Stimulated activated CD8-positive, alpha-beta memory T cell treated with anti-CD3 and anti-CD28 coated beads, Interleukin-12 subunit alpha, Interleukin-12 subunit beta, amount 100 ng/mL, for 4 hours (primary cell): Measurements from ENCODE around the gene CBX8.

Experiments
- DNase-seq: peaks from one replicate; pipeline ENCODE4 v3.0.0-alpha.2; 2020; ENCODE audit warnings: low read depth

The CBX8 gene

DNA sequence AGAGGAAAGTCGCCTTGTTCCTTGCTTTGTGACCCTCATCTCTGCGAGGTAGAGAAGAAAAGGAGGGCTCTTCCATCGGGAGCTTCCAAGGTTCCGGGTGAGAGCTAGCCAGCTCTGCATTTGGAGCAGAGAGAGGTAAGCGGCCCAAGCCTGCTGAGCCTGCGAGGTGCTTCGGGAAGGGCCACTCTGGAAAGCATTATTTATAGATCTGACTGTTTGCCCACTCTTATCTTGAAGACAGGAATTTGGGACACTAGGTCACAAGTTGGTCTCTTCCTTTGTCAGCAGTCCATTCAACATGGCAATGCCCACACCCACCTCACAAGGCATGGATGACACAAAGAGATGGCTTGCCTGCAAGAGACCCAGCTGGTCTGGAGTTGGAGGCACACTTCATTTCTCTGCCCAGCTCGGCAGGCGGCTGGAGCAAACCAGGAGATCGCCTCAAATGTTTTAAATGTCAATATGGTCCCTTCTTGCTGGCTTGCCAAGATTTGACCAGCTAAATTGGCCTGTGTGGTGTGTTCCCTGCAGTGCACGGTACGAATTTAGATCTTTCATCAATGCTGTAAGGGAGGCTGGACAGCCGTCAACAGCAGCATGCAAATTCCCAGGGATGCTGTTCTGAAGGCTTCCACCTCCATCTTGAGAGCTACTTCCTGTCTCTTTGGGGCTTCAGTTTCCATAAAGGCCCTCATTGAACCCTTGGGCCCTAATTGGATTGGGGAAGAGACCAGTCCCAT is 22.8 kb upstream of the CBX8 start:
- no peak for DNase-seq

DNA sequence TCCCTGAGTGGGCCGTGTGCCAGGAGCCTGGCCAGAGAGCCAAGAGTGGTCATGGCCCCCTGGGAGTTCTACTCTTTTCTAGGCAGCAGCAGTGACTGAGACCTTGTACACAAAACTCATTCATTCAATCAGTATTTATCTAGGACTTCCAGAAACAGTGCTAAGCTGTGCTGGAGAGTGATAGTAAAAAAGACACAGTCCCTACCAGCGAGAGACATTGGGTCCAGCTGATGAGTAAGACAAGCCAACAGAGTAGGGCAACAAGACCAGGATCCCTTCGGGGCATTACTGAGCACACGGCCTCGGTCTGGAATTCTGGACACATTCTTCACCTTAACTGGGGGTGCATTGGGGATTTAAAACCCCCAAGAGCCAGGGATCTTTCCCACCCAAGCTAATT is 22.2 kb upstream of the CBX8 start:
- no peak for DNase-seq

DNA sequence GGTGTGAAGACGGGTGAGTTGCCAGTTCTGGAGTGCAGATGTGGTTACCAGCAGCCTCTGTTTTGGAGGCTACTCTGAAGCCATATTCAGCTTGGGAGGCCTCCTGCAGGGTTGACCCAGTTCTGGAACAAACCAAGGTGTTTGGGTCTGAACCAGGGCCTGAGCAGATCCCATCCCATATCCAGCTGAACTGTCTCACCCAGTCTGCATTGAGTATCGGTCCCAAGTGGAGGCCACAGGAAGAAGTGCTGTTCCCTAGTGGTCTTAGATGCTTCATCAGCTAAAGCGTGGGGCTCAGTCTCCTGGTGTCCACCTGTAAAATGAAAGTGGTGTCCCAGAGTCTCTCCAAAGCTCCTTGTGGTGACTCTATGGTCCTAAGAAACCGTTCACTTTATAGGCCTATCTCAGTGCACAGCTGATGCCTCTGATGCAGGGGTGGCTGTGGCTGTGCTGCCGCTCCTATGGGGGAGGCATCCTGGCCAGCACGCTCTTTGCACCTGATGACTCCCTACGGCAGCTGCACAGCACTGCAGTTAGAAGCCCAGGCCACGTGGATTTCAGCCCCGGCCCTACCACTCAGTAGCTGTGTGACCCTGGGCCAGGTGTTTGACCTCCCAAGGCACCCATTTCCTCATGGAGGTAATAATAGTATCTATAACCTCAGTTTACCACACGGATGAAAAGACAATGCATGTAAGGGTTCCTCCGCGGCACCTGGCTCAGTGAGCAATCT is 21.3 kb upstream of the CBX8 start:
- DNase-seq, result no peak

DNA sequence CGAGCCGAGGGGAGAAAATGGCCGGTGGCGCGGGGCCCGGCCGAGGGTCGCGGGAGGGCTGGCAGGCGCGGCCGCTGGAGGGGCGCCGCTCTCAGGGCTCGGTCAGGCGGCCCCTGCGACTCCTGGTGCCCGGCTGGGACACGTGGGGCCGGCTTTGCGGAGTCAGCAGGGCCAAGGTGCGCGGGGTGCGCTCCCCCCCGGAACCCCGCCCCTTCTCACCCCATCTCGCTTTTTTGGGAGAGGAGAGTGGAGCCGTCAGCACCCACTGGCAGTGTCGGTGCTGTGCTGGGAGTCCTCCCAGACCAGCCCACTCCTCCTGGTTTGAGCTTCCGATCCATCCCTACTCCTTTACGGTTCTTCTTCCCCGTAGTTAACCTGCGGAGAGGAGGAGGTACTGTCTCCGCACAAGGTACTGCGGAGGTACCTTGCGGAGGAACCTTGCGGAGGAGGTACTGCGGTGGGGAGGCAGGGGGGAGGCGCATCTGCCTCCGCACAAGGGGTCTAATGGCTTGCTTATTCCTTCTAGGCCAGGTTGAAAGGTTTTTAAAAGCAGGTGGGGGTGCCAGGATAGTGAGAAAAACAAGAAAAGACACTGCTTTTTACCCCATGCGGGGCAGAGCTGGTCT is 19.1 kb upstream of the CBX8 start:
- DNase-seq, result no peak

DNA sequence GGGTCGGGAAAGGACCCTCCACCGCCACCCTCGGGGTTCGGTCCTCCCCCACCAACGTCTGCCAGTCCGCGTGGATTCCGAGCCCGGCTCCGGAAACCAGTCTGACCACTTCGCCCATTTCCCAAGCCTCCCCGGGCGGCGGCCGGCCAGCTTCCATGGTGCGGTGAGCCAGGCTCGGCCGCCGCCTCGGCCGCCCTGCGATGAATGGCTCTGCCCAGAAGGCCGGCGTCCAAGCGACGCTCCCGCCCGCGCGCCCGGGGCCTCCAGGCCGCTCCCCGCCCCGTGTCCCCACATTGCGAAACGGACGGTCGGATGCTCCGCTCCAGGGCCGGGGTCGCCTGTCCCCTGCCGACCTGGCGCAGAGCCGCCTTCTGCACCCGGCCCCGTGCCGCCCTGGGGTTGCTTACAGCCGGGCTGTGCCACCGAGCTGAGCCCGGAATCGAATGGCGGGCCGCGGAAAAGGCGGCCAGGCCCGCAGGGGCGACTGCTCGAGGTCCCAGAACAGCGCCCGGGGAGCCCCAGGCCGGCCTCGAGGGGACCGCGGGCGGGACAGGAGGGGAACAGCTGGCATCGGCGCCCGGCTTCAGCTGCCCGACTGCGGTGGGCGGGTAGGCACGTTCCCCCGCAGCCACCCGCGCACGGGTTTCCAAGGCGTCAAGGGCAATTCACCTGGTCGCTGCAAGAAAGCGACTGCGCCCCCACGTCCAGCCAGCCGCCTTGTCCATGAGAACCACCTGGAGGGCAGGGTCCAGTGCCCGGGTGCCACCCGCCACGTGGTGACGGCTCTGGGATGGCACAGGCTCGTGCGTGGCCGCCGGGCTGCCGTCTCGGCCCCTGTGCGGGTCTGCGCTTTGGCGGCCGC is 18.3 kb upstream of the CBX8 start:
- no peak for DNase-seq

DNA sequence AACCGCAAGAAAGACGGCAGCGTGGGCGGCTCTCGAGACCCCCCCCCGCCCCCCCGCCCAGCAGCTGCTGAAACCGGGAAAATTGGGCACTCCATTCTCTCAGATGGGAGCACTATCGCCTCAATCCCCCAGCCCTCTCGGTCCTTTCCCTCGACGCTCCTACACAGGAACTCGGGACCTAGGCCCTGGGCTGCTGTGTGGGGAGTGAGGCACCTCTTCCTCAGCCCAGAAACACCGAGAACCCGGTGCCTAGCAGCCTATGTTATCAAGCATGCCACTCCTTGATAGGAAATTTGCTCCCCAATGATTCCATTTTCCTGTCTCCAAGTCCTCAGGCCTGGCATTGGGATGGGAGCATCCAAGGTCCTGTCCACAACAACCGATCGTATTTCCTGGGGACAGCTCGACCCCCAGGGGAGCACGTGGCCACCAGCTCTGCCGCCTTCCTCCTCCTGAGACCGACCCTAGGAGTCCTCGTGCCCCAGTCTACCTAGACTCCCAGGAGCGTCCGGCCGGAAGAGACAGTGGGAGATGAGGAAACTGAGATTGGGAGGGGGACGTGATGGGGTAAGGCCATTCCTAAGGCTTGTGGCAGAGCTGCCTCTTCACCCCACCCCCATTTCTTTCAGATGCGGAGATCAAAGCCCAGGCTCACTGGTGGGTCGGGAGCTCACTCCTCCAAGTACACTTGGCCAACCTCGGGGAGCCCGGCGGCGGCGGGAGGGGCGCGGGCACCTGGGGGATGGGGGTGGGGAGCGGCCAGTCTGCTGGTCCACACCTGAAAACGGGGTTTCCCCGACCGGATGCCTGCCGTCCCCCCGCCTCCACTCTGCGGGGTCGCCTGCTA is 17.5 kb upstream of the CBX8 start:
- DNase-seq, result no peak

DNA sequence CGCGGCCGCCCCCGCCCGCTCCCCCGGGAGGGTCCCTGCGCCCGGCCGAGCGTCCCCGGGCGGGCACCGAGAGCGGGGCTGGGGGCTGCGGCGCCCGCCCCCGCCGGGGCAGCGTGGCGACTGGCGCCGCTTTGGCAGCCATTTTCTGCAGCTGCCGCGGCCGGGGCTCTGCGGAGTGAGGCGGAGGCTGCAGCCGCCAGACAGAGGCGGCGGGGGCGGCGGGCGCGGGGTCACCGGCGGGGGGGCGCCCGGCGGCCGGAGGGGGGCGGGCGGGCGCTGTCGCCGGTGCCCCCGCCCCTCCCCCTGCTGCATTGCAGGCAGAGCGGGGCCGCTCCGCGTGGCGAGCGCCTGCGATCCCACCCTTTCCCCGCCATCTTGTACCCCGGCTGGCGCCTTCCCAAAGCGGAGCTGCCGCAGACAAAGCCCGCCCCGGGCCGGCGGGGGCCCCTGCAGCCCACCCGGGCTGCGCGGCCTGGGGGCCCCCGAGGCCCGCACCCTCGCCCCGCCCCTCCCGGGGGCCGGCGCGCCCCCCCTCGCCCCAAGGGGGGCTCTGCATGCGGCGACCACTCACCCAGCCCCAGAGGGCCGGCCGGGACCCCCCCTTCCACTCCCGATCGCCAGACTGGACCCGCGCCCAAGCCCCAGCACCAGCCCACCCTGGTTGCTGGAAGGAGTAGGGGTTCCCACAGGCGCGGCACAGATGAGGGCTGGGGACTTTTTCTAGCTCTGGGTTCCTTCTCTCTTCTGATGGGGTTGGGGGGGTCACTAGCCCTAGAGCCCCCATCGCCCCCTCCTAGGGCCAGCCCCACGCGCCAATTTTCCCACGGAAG is 16.6 kb upstream of the CBX8 start:
- no peak for DNase-seq

DNA sequence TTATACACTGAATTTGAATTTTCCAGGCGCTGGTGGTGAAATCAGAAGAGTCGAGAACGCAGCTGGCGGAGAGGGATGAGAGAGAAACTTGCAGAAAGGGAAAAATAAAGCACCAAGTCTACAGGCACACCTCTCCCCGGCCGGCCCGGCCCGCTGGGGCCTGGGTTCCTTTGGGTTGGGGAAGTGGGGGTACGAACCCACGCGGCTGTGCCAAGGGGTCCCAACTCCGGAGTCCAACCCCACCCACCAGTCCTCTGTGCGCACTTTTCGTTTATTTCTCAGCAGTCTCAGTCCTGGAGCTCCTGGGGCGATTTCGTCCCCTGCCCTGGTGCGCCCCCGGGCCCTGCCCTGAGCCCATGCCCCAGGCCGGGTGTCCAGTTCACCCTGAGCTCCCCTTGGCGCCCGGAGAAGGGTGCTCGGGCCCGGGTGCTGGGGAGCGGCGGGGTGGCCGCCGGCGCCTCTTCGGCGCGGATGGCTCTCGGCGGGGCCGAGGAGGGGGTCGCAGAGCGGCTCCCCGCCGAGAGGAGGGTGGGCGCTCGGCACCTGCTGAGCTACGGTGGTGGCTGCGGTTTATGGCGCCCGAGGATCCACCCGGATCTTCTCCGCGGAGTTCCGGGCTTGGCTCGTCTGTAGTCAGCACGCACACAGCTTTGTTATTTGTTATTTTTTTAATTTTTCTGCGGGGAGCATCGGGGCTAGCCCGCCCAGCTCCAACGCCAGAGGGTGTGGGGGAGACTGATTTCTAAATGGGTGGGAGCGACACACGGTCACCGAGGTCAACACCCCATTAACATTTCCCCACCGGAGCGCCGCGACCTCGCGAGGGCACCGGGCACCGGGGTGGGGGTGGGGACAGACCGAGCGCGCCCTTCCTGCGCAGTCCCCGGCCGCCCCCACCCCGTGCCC is 15.7 kb upstream of the CBX8 start:
- DNase-seq, result no peak

DNA sequence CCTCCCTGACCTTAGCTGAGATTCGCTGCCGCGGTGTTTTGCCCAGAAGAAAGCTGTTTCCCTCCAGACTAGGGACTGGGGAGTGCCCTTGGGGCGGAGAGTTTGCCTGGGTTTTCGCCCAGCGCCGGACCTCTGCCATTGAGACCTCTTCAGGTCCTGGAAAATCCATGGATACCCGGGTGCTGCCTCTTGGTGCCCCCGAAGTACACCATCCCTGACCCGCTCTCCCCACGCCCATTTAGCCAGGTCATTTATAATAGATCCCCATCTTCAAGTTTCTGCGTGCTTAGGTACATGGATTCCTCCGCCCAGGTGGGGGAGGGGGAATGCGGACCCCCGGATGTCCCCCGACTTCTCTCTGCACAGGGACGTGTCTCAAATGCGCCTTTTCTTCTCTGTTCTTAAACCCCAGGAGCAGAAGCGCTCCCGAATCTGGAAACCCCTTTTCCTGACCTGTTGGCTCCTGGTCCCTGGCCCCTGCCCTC is 15.0 kb upstream of the CBX8 start:
- no peak for DNase-seq

DNA sequence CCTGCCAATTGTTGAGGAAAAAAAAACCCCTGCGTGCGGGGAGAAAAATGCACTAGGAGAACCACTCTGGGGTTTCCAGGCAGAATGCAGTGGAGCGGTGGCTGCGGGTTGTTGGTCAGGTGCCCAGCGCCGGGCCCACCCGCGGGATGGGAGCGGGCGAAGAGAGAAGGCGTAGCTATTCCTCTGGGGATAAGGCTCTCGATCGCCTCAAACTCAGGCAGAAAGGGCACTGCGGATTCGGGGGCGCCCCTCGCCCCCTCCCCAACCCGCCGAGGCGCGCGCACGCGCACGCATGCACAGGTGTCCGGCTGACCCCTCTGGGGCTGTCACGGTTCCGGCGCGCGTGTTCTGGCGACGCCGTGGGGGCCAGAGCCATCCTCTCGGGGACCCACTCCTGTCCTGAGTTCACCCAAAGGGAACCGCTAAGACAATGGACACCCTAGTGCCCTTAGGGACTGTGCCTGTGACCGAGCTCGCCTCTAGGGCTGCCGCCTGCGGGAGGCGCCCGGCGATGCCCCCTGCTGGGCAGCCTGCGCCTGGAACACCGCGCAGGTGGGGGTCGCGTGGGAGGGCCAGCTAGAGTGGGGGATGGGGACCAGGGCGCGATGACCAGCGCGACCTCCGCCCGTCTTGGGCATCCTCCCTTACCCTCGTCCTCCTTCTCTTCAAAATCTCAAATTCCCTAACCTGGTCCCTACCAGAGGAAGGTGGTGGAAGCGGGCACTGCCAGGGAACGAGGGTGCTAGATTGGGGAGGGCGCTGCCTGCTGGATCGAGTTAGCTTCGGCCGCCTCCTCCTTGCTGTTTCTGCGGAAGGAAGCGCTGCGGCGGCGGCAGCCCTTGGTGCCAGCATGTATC is 14.4 kb upstream of the CBX8 start:
- no peak for DNase-seq

DNA sequence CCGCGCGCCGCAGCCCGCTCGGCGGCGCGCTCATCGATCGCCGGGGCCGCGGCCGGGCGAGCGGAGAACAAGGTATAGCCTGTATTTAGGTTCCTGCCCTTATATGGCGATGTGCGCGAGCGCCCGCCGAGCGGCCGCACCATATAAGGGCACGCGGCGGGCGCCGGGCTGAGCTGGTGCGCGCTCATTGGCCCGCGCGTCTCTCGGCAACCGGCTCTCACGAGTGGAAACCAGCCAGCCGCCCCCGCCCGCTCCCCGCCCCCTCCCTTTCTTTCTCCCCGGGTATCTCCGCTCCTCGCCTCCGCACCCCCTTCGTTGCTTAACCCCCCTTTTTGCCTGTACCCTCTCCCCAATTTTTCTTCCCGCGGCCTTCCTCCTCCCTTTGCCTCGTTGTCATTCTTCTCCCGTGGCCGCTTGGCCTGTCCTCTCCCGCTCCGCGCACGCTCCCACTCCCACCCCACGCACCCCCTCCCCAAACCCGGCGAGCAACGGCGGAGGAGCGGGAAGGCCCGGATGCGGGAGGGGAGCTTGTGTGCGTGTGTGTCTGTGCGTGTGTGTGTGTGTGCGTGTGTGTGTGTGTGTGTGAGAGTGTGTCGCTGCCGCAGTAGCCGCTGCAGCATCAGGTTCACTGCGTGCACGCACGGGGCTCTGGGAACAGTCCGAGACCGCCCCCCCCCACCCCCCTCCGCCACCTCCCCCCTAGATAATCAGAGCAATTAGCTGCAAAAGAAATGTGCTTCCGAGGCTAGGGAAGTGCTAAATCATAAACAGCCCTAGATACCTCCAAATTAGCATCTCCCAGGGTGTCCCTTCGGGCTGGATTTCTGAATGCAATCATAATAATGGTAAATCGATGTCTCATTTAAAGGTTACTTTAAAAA is 13.5 kb upstream of the CBX8 start:
- peak; percentile 74 for DNase-seq

DNA sequence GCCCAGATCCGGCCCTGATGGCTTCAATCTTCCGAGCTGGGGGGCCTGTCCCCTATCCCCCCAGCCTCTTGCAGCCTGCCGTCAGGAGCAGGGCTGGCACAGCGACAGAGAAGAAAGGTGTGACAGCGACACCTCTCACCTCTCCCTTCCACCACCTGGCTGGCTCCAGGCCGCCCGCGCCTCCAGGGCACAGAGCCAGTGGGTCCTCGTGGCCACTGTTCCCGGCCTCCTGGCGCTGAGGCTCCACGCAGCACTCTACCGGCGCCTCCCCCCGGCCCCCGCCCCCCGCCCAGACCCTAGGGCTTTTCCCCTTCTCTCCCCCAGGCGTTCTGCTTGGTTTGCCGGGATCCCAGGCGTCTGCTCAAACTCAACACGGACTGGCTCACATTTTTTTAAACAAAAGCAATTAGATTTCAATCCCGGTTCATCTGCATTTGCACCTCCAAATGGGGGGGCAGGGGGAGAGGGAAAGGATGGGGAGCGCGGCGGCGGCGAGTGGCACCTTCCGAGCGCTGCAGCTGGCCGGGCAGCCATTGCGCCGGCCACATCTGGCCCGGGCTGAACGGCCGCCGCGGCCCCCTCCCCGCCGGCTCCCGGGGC is 12.8 kb upstream of the CBX8 start:
- DNase-seq, result no peak

DNA sequence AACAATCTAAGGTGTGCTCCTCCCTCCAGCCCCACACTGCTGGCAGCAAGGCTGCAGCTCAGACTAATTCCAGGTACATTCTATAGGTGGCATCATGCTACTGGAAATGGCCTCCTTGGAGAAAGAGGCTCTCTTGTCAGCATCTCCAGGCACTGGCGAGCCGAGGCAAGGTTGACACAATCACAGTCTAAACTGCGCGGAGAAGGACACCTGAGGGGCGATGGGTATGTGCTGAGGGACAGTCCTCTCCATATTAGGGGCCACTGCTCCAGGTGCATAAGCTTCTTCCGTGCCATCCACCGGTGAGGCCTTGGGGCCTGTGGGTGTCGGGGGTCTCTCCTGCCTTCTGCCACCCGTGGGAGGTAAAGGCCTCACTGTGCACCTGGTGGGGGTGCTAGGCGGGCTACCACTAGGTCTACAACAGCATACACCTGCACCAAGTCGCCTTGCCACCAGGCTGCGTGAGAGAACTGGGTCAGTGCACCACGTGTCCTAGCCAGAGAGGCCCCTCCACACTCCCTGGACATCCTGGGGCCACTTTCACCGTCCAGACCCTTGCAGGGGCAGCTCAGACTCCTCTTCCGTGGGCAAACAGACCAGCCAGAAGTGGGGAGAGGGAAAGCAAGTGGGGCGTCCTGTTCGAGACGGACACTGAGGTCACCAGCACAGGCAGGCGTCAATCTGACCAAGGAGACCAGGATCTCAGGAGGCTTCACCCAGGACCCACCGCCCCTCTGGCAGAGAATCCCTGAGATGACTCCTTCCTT is 12.1 kb upstream of the CBX8 start:
- DNase-seq, result no peak

DNA sequence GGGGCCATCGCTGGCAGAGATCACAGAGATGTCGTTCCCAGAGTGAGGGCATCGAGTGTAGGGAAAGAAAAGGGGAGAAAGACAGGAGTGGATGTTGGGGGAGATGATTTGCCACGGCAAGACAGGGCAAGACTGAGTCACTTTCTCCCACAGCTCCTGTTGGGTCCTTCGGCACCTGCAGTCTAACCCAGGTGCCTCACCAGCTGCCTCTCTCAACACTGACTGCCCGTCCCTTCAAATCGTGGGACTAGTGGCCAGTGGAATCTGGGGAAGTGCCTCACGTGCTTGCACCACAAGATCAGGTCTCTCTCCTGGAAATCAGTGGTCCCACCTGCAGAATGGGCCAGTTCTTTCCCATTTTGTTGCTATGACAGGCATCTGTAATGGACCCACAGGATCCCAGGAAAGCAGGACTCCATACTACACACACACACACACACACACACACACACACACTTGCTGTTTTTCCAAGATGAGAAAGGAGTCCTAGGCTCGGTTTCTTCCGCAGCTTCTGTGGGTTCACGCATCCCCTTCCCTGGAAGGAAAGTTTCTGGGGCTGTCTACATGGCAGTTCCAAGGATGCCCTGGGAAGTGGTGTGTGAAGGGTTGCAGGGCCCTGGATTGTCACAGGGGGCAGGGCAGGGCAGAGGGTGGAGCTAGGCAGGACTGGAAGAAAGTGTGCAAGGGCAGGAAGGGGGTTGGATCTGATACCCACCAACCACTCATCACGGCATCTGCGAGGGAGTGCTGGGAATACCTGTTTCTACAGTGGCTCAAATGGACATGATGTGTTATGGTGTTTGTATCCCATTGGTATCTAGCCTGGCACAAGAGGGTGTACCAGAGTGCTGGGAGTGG is 10.2 kb upstream of the CBX8 start:
- DNase-seq, result no peak

DNA sequence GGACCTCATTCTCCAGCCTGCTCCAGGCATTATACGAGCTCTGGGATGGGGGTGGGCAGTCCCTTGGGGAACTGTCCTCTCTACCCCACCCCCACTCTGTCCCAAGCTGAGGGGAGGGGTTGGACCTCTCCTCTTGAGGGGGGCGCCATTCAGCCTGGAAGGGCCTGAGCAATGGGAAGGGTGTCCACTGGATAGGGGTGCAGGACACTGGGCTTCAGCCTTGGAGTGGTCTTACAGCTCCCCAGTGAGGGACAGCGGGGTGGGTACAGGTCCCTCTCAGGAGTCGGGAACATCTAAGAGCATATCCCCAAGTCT is 9.5 kb upstream of the CBX8 start:
- DNase-seq, result no peak
